Lung (tissue), 12 donors: Measurements from ENCODE around the gene RALGAPA1. TPM values are rescaled to one million over a fixed set of nuclear protein-coding genes. Genes with fewer than 3 reads are reported as not detected.

ENCODE experiments used
- ATAC-seq: fragments of 200-7000 bp; cut with Tn5 transposase; one replicate; pipeline ENCODE4 v1.9.1; 2020; ENCODE audit warnings: moderate number of reproducible peaks; ENCODE audit not compliant: insufficient read depth, low FRiP score
- DNase-seq, 3 donors: peaks; one replicate each; pipeline ENCODE4 v3.0.0-alpha.2; 2013 to 2017
- H3K27ac ChIP-seq, 2 donors: one replicate each; pipeline ENCODE4 v1.5.1; 2013; ENCODE audit warnings: mild to moderate bottlenecking in 2 of 2, moderate library complexity in 2 of 2, control low read depth in 1 of 2, inconsistent platforms in 1 of 2, low read depth in 1 of 2, low read length in 1 of 2
- H3K27me3 ChIP-seq, 3 donors: one replicate each; pipeline ENCODE4 v1.5.1; 2013; ENCODE audit warnings: low read length in 2 of 3; ENCODE audit not compliant: control insufficient read depth in 3 of 3, insufficient read depth in 3 of 3
- H3K36me3 ChIP-seq, 4 donors: one replicate each; pipeline ENCODE4 v1.5.1; 2013; ENCODE audit warnings: low read length in 4 of 4, mild to moderate bottlenecking in 1 of 4, moderate library complexity in 1 of 4; ENCODE audit not compliant: control insufficient read depth in 4 of 4, insufficient read depth in 4 of 4
- H3K4me1 ChIP-seq, 5 donors: one replicate each; pipeline ENCODE4 v1.5.1; 2013; ENCODE audit warnings: low read length in 5 of 5, mild to moderate bottlenecking in 2 of 5, moderate library complexity in 1 of 5; ENCODE audit not compliant: control insufficient read depth in 5 of 5, insufficient read depth in 5 of 5
- H3K4me3 ChIP-seq: one replicate; pipeline ENCODE4 v1.5.1; 2013; ENCODE audit warnings: mild to moderate bottlenecking, control low read depth, moderate library complexity
- H3K9ac ChIP-seq, 2 donors: one replicate each; pipeline ENCODE4 v1.5.1; 2013; ENCODE audit warnings: low read length in 2 of 2, control low read depth in 1 of 2; ENCODE audit not compliant: insufficient read depth in 1 of 2
- H3K9me3 ChIP-seq, 4 donors: one replicate each; pipeline ENCODE4 v1.5.1; 2013; ENCODE audit warnings: low read length in 3 of 4, mild to moderate bottlenecking in 1 of 4, moderate library complexity in 1 of 4; ENCODE audit not compliant: control insufficient read depth in 4 of 4, insufficient read depth in 3 of 4
- WGBS, 2 donors: extraction: QIAGEN DNeasy Blood & Tissue Kit; methylation state at CpG; one replicate each; pipeline ENCODE4 v1.1.7; 2013; 5-methylcytosine and 5-hydroxymethylcytosine counted together
- polyA plus RNA-seq, 2 donors: library from polyadenylated mRNA; stranded (reverse); fragments of 200-250 nt; gene quantifications; one replicate each; pipeline ENCODE4 v1.2.1, GENCODE V29; 2013
- total RNA-seq, 2 donors: library from RNA; depleted of rRNA in 1 of 2; stranded (reverse); fragments of >200 nt in 1 of 2; gene quantifications; one replicate each; pipeline ENCODE4 v1.2.1, GENCODE V29; 2014 to 2021
- TF ChIP-seq, protein P1 (sequence below): IDR thresholded peaks from 2 replicates; pipeline ENCODE4 v1.5.1; 2012; ENCODE audit warnings: mild to moderate bottlenecking; ENCODE audit errors: control extremely low read depth, extremely low read depth
- donor health status: control.
- donor health status: control.
- donor health status: Bipolar disorder and iron deficiency.
- donor health status: healthy.
- donor health status: DM: yes; HTN: yes; CAD: no.

The RALGAPA1 gene
- total and polyA plus RNA-seq, 4 donors, result 9.4 to 188 (median 44.9) TPM

- H3K27me3 ChIP-seq, result no peaks in the 10 kb centered on the region
- DNase-seq, result no peak
- no peak overlapping the region for H3K4me3 ChIP-seq
- no peaks in the 10 kb centered on the region for H3K9me3 ChIP-seq
- H3K4me1 ChIP-seq, result peaks cover 0 to 5% (median 0%) of the 10 kb centered on the region in 5 donors
- TF ChIP-seq, protein P1, sequence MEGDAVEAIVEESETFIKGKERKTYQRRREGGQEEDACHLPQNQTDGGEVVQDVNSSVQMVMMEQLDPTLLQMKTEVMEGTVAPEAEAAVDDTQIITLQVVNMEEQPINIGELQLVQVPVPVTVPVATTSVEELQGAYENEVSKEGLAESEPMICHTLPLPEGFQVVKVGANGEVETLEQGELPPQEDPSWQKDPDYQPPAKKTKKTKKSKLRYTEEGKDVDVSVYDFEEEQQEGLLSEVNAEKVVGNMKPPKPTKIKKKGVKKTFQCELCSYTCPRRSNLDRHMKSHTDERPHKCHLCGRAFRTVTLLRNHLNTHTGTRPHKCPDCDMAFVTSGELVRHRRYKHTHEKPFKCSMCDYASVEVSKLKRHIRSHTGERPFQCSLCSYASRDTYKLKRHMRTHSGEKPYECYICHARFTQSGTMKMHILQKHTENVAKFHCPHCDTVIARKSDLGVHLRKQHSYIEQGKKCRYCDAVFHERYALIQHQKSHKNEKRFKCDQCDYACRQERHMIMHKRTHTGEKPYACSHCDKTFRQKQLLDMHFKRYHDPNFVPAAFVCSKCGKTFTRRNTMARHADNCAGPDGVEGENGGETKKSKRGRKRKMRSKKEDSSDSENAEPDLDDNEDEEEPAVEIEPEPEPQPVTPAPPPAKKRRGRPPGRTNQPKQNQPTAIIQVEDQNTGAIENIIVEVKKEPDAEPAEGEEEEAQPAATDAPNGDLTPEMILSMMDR, result no peak
- H3K36me3 ChIP-seq, result peaks cover 0 to 4% (median 2%) of the 10 kb centered on the region in 4 donors
- no peak overlapping the region for H3K27ac ChIP-seq
- no peak for ATAC-seq
- no peak overlapping the region for H3K9ac ChIP-seq
These were observed 230.5 kb downstream of the RALGAPA1 start for GRCh38 chr14:35578639-35579038.

DNA sequence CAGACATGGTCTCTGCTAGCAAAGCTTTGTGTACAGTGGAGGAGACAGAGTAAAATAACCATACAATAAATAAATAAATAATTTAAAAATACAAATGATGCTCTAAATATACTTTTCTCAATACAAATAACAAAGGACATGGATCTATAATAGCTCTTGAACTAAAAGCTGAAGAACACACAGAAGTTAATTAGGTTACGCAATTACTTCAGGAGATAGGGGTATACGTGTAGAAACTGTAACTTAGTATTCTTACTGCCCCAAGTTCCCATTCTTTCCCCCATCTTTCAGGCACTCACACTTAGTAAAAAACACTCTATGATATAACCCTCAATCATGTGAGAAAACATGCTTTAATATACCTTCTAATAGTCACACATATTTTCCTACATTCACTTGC is 231.0 kb downstream of the RALGAPA1 start:
- DNase-seq, result no peak
- Histone ChIP-seq H3K9ac (no peak overlapping the region), H3K4me3 (no peak overlapping the region), H3K4me1 (peaks cover 0 to 5% (median 0%) of the 10 kb centered on the region in 5 donors), H3K27me3 (no peaks in the 10 kb centered on the region), H3K9me3 (no peaks in the 10 kb centered on the region), H3K27ac (no peak overlapping the region), H3K36me3 (peaks cover 0 to 4% (median under 1%) of the 10 kb centered on the region in 4 donors)
- ATAC-seq, result no peak
- WGBS, 2 donors, result 63 to 86% methylated on average over 2 of the region's 2 CpGs
- TF ChIP-seq, protein P1, result no peak

GRCh38 chr14:35576856-35577255 is 232.2 kb downstream of the RALGAPA1 start:
- DNase-seq, result no peak
- WGBS, 2 donors, result 98 to 100% methylated on average over 1 of the region's 1 CpG
- Histone ChIP-seq H3K27ac (no peak overlapping the region), H3K27me3 (no peaks in the 10 kb centered on the region), H3K9me3 (no peaks in the 10 kb centered on the region), H3K9ac (no peak overlapping the region), H3K36me3 (peaks cover 0 to 4% (median under 1%) of the 10 kb centered on the region in 4 donors), H3K4me1 (peaks cover 0 to 5% (median 0%) of the 10 kb centered on the region in 5 donors), H3K4me3 (no peak overlapping the region)
- ATAC-seq, result no peak
- TF ChIP-seq, protein P1, result no peak

DNA sequence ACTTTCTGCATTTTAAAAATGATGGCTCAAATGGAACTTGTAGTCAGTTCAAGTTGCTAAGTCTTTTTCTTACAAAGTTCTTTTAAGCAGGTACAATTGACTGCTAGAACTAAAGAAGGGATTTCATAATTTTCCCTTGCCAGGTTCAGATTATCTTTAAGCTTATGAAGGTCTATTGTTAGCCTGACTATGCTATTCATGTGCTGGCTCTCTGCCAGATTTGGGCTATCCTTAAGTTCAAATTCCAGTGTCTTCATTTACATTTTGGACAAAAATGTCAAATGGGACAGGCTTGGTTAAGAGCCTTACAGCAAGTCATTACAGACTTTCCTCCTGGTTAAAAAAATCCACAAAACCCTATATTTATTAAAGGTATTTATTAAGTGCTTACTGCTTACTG is 232.8 kb downstream of the RALGAPA1 start:
- peaks cover 0 to 4% (median 2%) of the 10 kb centered on the region in 4 donors for H3K36me3 ChIP-seq
- H3K27ac ChIP-seq, result no peak overlapping the region
- H3K4me3 ChIP-seq, result no peak overlapping the region
- H3K9ac ChIP-seq, result no peak overlapping the region
- DNase-seq, result peak in 1 of 3 donors; percentile 10
- H3K9me3 ChIP-seq, result no peaks in the 10 kb centered on the region
- peaks cover 0 to 5% (median 0%) of the 10 kb centered on the region in 5 donors for H3K4me1 ChIP-seq
- TF ChIP-seq, protein P1, result no peak
- ATAC-seq, result no peak
- H3K27me3 ChIP-seq, result no peaks in the 10 kb centered on the region
